ENCODE results near the gene APC. TPM values are rescaled to one million over a fixed set of nuclear protein-coding genes. Genes with fewer than 3 reads are reported as not detected.

Gene APC
- total and polyA plus RNA-seq, 10 of the 15 experiments (the other 5 are each of a cell fraction or from before 2014, with no cell fraction given), result 3.2 to 23.3 (median 13.8) TPM

DNA sequence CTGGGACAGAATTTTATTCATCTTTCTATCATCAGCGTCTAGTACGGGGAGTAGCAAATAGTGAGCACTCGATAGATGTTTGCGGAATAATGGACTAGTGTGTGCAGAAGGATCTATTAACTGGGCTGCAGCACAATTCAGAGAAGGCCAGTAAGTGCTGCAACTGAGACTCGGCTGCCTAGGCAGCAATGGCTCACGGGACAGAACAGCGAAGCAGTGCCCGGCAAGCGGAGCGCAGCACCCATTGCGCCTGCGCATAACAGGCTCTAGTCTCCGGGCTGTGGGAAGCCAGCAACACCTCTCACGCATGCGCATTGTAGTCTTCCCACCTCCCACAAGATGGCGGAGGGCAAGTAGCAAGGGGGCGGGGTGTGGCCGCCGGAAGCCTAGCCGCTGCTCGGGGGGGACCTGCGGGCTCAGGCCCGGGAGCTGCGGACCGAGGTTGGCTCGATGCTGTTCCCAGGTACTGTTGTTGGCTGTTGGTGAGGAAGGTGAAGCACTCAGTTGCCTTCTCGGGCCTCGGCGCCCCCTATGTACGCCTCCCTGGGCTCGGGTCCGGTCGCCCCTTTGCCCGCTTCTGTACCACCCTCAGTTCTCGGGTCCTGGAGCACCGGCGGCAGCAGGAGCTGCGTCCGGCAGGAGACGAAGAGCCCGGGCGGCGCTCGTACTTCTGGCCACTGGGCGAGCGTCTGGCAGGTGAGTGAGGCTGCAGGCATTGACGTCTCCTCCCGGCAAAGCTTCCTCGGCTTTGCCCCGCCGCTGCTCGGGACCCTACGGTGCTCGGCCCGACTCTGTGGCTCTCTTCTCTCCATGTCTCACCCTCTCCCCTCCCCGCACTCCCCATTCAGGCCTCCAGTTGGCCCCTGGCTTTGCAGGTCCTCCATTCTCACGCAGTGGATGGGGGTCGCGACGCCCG lies 30.2 kb upstream of the APC start:
- Histone ChIP-seq H3K4me3 (peak overlapping the region; percentile 85), H3K9me3 (replicated peaks; ENCODE audit: control insufficient read depth, insufficient read depth, low read length) (no peaks in the 10 kb centered on the region; the same call in 2 of the 3 replicates), H2AFZ (ENCODE audit: control insufficient read depth, low read depth, low read length) (peak overlapping the region; percentile 91), H3K27me3 (replicated peaks in 1 of 2; ENCODE audit: control insufficient read depth in 2 of 2, insufficient read depth in 2 of 2, low read length in 1 of 2) (no peaks in the 10 kb centered on the region), H3K36me3 (ENCODE audit: control insufficient read depth in 2 of 2, insufficient read depth in 2 of 2, low read length in 1 of 2) (no peaks in the 10 kb centered on the region; a peak in 1 of 4 replicates), H3K27ac (ENCODE audit: control insufficient read depth, insufficient read depth) (peak overlapping the region; percentile 79), H3K4me1 (ENCODE audit: control insufficient read depth, insufficient read depth, low read length) (peaks cover 3% of the 10 kb centered on the region; the same call in 1 of the 2 replicates), H3K4me2 (ENCODE audit: control insufficient read depth, insufficient read depth) (peak overlapping the region; percentile 91), H3K79me2 (ENCODE audit: control insufficient read depth, insufficient read depth, low read length) (peaks cover 21% of the 10 kb centered on the region), H4K20me1 (ENCODE audit: control insufficient read depth, insufficient read depth) (no peaks in the 10 kb centered on the region), H3K9ac (ENCODE audit: control insufficient read depth, insufficient read depth, low read length) (peak overlapping the region; percentile 81)
- peak; percentile 97 for DNase-seq (ENCODE audit: low read depth, low spot score)
- POLR2A ChIA-PET, result interaction anchor here (0.5 to 3.4 kb wide), 8 partner anchors 8 to 221 kb away, joined by 3 to 10 read pairs (median 6); no protein-coding TSS in a partner anchor
- 2% methylated on average over 58 of the region's 61 CpGs for WGBS (ENCODE audit: insufficient coverage, insufficient replicate concordance, low lambda C conversion rate, missing lambda C conversion rate)
- ATAC-seq, result peak; percentile 92
- no TSS peak for BruUV-seq (replicated peaks)
- FAIRE-seq, result peak; percentile 91
- in situ Hi-C loops (cut with MboI), result no loop called here
- intact Hi-C loops (cut with micrococcal nuclease; ENCODE audit: unreplicated experiment), result loop anchor here (5.0 kb wide), 2 partner anchors 50 to 270 kb away; partner anchors contain the start of gene DCP2
- SMC1A ChIA-PET (ENCODE audit: uncharacterized antibody, unreplicated experiment), result interaction anchor here (0.6 to 4.7 kb wide), 11 partner anchors 8 to 217 kb away, joined by 3 to 29 read pairs (median 14); partner anchors contain the start of gene APC
- RAD21 ChIA-PET (ENCODE audit: unreplicated experiment), result interaction anchor here (1.1 to 2.5 kb wide), 6 partner anchors 10 to 216 kb away, joined by 3 to 8 read pairs (median 6); partner anchors contain the start of gene APC
- CTCF ChIA-PET, result interaction anchor here (0.9 to 4.1 kb wide), 9 partner anchors 9 to 178 kb away, joined by 3 to 32 read pairs (median 4); no protein-coding TSS in a partner anchor
- TF ChIP-seq IKZF1 (conservative IDR thresholded peaks at IDR 0.05) (peak; percentile 99), PML (IDR thresholded peaks at IDR 0.05; ENCODE audit: low read length) (peak; percentile 32; the same call in 1 of the 2 replicates), NR2F1 (conservative IDR thresholded peaks at IDR 0.05) (peak; percentile 68), MEF2B (IDR thresholded peaks at IDR 0.05; ENCODE audit: partially characterized antibody, poor library complexity, severe bottlenecking) (no peak), MTA2 (IDR thresholded peaks at IDR 0.05; ENCODE audit: low read depth) (no peak; the same call in 1 of the 2 replicates), NR2C2 (IDR thresholded peaks at IDR 0.05; ENCODE audit: borderline replicate concordance, control insufficient read depth, insufficient read length, low read depth) (no peak), EED (IDR thresholded peaks at IDR 0.05; ENCODE audit: low read depth) (no peak), YBX1 (IDR thresholded peaks at IDR 0.05) (no peak), NFYB (IDR thresholded peaks at IDR 0.05; ENCODE audit: insufficient read depth, low read depth, low read length) (no peak), CREM (IDR thresholded peaks at IDR 0.05; ENCODE audit: low read depth) (no peak), RAD21 (IDR thresholded peaks at IDR 0.05; ENCODE audit: insufficient read depth, low read depth, low read length) (no peak), IRF4 (IDR thresholded peaks at IDR 0.05; ENCODE audit: low read depth, low read length) (0 out of 2 replicates have a peak, but pooled peaks have one; percentile 44), LARP7 (IDR thresholded peaks at IDR 0.05) (peak; percentile 67; the same call in 1 of the 2 replicates), CHD4 (IDR thresholded peaks at IDR 0.05) (no peak), YY1 (IDR thresholded peaks at IDR 0.05; ENCODE audit: low read depth, low read length) (peak; percentile 97), KDM1A (IDR thresholded peaks at IDR 0.05; ENCODE audit: borderline replicate concordance) (no peak), ASH2L (IDR thresholded peaks at IDR 0.05; ENCODE audit: borderline replicate concordance, low read depth) (0 out of 2 replicates have a peak, but pooled peaks have one; percentile 46), BHLHE40 (IDR thresholded peaks at IDR 0.05; ENCODE audit: borderline replicate concordance in 1 of 2, low read depth in 2 of 2, low read length in 1 of 2) (peak; percentile 37 to 74; a peak in 1 of 4 replicates), SPI1 (IDR thresholded peaks at IDR 0.05; ENCODE audit: borderline replicate concordance, insufficient read depth, low read depth, low read length) (no peak), EGR1 (IDR thresholded peaks at IDR 0.05; ENCODE audit: borderline replicate concordance in 1 of 2, low read depth in 2 of 2, low read length in 2 of 2) (no peak)
- TF ChIP-seq, protein P1, sequence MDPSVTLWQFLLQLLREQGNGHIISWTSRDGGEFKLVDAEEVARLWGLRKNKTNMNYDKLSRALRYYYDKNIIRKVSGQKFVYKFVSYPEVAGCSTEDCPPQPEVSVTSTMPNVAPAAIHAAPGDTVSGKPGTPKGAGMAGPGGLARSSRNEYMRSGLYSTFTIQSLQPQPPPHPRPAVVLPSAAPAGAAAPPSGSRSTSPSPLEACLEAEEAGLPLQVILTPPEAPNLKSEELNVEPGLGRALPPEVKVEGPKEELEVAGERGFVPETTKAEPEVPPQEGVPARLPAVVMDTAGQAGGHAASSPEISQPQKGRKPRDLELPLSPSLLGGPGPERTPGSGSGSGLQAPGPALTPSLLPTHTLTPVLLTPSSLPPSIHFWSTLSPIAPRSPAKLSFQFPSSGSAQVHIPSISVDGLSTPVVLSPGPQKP (IDR thresholded peaks at IDR 0.05; ENCODE audit: low read depth, low read length), result no peak; the same call in 1 of the 2 replicates
- TF ChIP-seq, protein P2, sequence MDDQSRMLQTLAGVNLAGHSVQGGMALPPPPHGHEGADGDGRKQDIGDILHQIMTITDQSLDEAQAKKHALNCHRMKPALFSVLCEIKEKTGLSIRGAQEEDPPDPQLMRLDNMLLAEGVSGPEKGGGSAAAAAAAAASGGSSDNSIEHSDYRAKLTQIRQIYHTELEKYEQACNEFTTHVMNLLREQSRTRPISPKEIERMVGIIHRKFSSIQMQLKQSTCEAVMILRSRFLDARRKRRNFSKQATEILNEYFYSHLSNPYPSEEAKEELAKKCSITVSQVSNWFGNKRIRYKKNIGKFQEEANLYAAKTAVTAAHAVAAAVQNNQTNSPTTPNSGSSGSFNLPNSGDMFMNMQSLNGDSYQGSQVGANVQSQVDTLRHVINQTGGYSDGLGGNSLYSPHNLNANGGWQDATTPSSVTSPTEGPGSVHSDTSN (IDR thresholded peaks at IDR 0.05; ENCODE audit: insufficient replicate concordance, low read depth, low read length), result no peak

All from GM12878 (cell line).